Dedifferentiated amniotic fluid mesenchymal stem cell (primary cell): ENCODE data around the gene TSHZ2.

ENCODE experiments used
- DNase-seq: peaks from one replicate; pipeline ENCODE4 v3.0.0-alpha.2; 2016; ENCODE audit errors: extremely low spot score

Gene TSHZ2

GRCh38 chr20:53283011-53283410 lies 310.9 kb downstream of the TSHZ2 start:
- no peak for DNase-seq

GRCh38 chr20:53283597-53283996 lies 311.4 kb downstream of the TSHZ2 start:
- DNase-seq: no peak

GRCh38 chr20:53284256-53284655 lies 312.1 kb downstream of the TSHZ2 start:
- DNase-seq: no peak

- no peak for DNase-seq
These were observed 312.5 kb downstream of the TSHZ2 start for GRCh38 chr20:53284696-53285095.

GRCh38 chr20:53287357-53288042 lies 315.3 kb downstream of the TSHZ2 start:
- DNase-seq: no peak

GRCh38 chr20:53291548-53291947 lies 319.4 kb downstream of the TSHZ2 start:
- DNase-seq: no peak

- no peak for DNase-seq
These were observed 320.2 kb downstream of the TSHZ2 start for GRCh38 chr20:53292347-53292746.

- no peak for DNase-seq
These were observed 322.6 kb downstream of the TSHZ2 start for GRCh38 chr20:53294804-53295203.

- no peak for DNase-seq
These were observed 323.9 kb downstream of the TSHZ2 start for GRCh38 chr20:53296025-53296424.

GRCh38 chr20:53296451-53297153 lies 324.4 kb downstream of the TSHZ2 start:
- no peak for DNase-seq

GRCh38 chr20:53297154-53297529 lies 325.0 kb downstream of the TSHZ2 start:
- no peak for DNase-seq

- no peak for DNase-seq
These were observed 326.1 kb downstream of the TSHZ2 start for GRCh38 chr20:53298260-53298659.

GRCh38 chr20:53298911-53299310 lies 326.8 kb downstream of the TSHZ2 start:
- no peak for DNase-seq

- no peak for DNase-seq
These were observed 327.7 kb downstream of the TSHZ2 start for GRCh38 chr20:53299831-53300230.

- DNase-seq: no peak
These were observed 329.7 kb downstream of the TSHZ2 start for GRCh38 chr20:53301869-53302268.

- no peak for DNase-seq
These were observed 330.7 kb downstream of the TSHZ2 start for GRCh38 chr20:53302695-53303412.

GRCh38 chr20:53303413-53303760 lies 331.2 kb downstream of the TSHZ2 start:
- no peak for DNase-seq

GRCh38 chr20:53304146-53304545 lies 332.0 kb downstream of the TSHZ2 start:
- DNase-seq: no peak

GRCh38 chr20:53306192-53306805 lies 334.1 kb downstream of the TSHZ2 start:
- DNase-seq: no peak

- no peak for DNase-seq
These were observed 335.9 kb downstream of the TSHZ2 start for GRCh38 chr20:53307964-53308597.

- no peak for DNase-seq
These were observed 337.4 kb downstream of the TSHZ2 start for GRCh38 chr20:53309515-53309914.

- no peak for DNase-seq
These were observed 340.8 kb downstream of the TSHZ2 start for GRCh38 chr20:53312957-53313356.
